HCT116 (cell line): ENCODE measurements around the gene RUNDC1. TPM values are rescaled to one million over a fixed set of nuclear protein-coding genes. Genes with fewer than 3 reads are reported as not detected.

Experiments used
- ATAC-seq: fragments of 200-7000 bp; cut with Tn5 transposase; 2 replicates; pipeline ENCODE4 v1.9.1; 2020; ENCODE audit warnings: mild to moderate bottlenecking, moderate library complexity
- BruUV-seq: library from RNA; stranded (reverse); fragments of 400-500 nt; replicated peaks from 2 replicates; lab custom pipeline; 2021; lab: Mats Ljungman, UMichigan
- CTCF ChIA-PET: fragments of 300-600 bp; sonication (Branson Sonifier 250); formaldehyde crosslinking; loops from one replicate; lab custom pipeline; 2021; ENCODE audit warnings: antibody characterized with exemption; lab: Charles Lee
- POLR2A ChIA-PET: fragments of 300-600, 350-600 bp; sonication (Branson Sonifier 250); formaldehyde crosslinking; loops from one replicate; lab custom pipeline; 2021; ENCODE audit warnings: antibody characterized with exemption; lab: Charles Lee
- RAD21 ChIA-PET, 2 experiments: fragments of 300-600 bp; sonication (Branson Sonifier 250); formaldehyde crosslinking; loops; one replicate each; lab custom pipeline; 2023; ENCODE audit warnings: low total read pairs in 2 of 2; ENCODE audit not compliant: uncharacterized antibody in 2 of 2, unreplicated experiment in 2 of 2, low non-redundant PET in 1 of 2; lab: Charles Lee
- DNase-seq: peaks from one replicate; pipeline ENCODE4 v3.0.0-alpha.2; 2010; ENCODE audit warnings: low read depth, low spot score
- H2AFZ ChIP-seq: fragments of 200-600 bp; shearing (Covaris generic), sonication (generic); 2 replicates; pipeline ENCODE4 v1.6.1; 2017; ENCODE audit warnings: low read depth, mixed run types, mixed read lengths, antibody characterized with exemption, low read length; ENCODE audit not compliant: poor library complexity, severe bottlenecking
- H3K27ac ChIP-seq: 2 replicates; pipeline ENCODE4 v1.5.1; 2012; ENCODE audit warnings: low read depth, low read length
- H3K27me3 ChIP-seq: fragments of 200-600 bp; sonication (generic); 2 replicates; pipeline ENCODE4 v1.6.1; 2016; ENCODE audit warnings: mixed run types, low read length, mixed read lengths; ENCODE audit not compliant: insufficient read depth
- H3K36me3 ChIP-seq, 2 experiments: fragments of 200-500 bp in 1 of 2; fragments of 200-600 bp in 1 of 2; sonication (Bioruptor generic) in 1 of 2; sonication (generic) in 1 of 2; 2 replicates each; pipeline versions ENCODE4 v1.5.1 to v1.6.1; 2014 to 2016; ENCODE audit warnings: low read length in 2 of 2, inconsistent platforms in 1 of 2, mixed read lengths in 1 of 2, mixed run types in 1 of 2; ENCODE audit not compliant: insufficient read depth in 2 of 2, control insufficient read depth in 1 of 2
- H3K4me1 ChIP-seq, 2 experiments: fragments of 200-600 bp in 1 of 2; sonication (generic) in 1 of 2; 2 replicates each; pipeline versions ENCODE4 v1.5.1 to v1.6.1; 2012 to 2017; ENCODE audit warnings: low read length in 2 of 2, inconsistent platforms in 1 of 2, mild to moderate bottlenecking in 1 of 2, mixed read lengths in 1 of 2, mixed run types in 1 of 2, moderate library complexity in 1 of 2; ENCODE audit not compliant: insufficient read depth in 2 of 2, control insufficient read depth in 1 of 2
- H3K4me2 ChIP-seq: fragments of 200-600 bp; sonication (generic); 2 replicates; pipeline ENCODE4 v1.6.1; 2017; ENCODE audit warnings: mixed run types, low read length, mixed read lengths
- H3K4me3 ChIP-seq, 2 experiments: fragments of 200-600 bp in 1 of 2; sonication (generic) in 1 of 2; replicated peaks in 1 of 2; 2 replicates each; pipeline ENCODE4 v1.5.1; 2011 to 2016; ENCODE audit warnings: low read length in 2 of 2, control low read depth in 1 of 2, low read depth in 1 of 2, mild to moderate bottlenecking in 1 of 2, mixed read lengths in 1 of 2, mixed run types in 1 of 2
- H3K79me2 ChIP-seq: fragments of 200-600 bp; sonication (generic); 2 replicates; pipeline ENCODE4 v1.6.1; 2017; ENCODE audit warnings: mild to moderate bottlenecking, mixed run types, low read length, moderate library complexity, mixed read lengths; ENCODE audit not compliant: insufficient read depth
- H3K9ac ChIP-seq: fragments of 200-600 bp; sonication (generic); 2 replicates; pipeline ENCODE4 v1.6.1; 2016; ENCODE audit warnings: low read length, mixed read lengths
- H3K9me2 ChIP-seq: fragments of 200-600 bp; sonication (generic), shearing (Covaris generic); 2 replicates; pipeline ENCODE4 v1.6.1; 2017; ENCODE audit warnings: mixed run types, mild to moderate bottlenecking, moderate library complexity; ENCODE audit not compliant: insufficient read depth
- H3K9me3 ChIP-seq, 2 experiments: fragments of 200-500 bp in 1 of 2; fragments of 200-600 bp in 1 of 2; sonication (Bioruptor generic) in 1 of 2; sonication (generic) in 1 of 2; 2 replicates each; pipeline ENCODE4 v1.6.1; 2014 to 2017; ENCODE audit warnings: low read length in 2 of 2, mixed read lengths in 2 of 2, inconsistent platforms in 1 of 2, low read depth in 1 of 2, mild to moderate bottlenecking in 1 of 2, mixed run types in 1 of 2, moderate library complexity in 1 of 2; ENCODE audit not compliant: control insufficient read depth in 1 of 2, insufficient read depth in 1 of 2
- H4K20me1 ChIP-seq: fragments of 200-600 bp; sonication (generic), shearing (Covaris generic); 2 replicates; pipeline ENCODE4 v1.6.1; 2017; ENCODE audit warnings: mixed run types, mild to moderate bottlenecking, moderate library complexity; ENCODE audit not compliant: insufficient read depth
- CBX3 ChIP-seq: IDR thresholded peaks from 2 replicates; pipeline ENCODE4 v1.6.1; 2012; ENCODE audit warnings: low read depth
- CEBPB ChIP-seq: IDR thresholded peaks from 2 replicates; pipeline ENCODE4 v1.6.1; 2012; ENCODE audit warnings: low read depth
- CTCF ChIP-seq, 3 experiments: fragments of 200-600 bp in 1 of 3; sonication (generic) in 1 of 3; IDR thresholded peaks in 2 of 3; conservative IDR thresholded peaks in 1 of 3; 2 replicates each; pipeline ENCODE4 v1.5.1; 2012 to 2017; ENCODE audit warnings: low read depth in 2 of 3, low read length in 2 of 3, antibody characterized with exemption in 1 of 3, borderline replicate concordance in 1 of 3, control low read depth in 1 of 3, mild to moderate bottlenecking in 1 of 3, mixed read lengths in 1 of 3, mixed run types in 1 of 3, moderate library complexity in 1 of 3; ENCODE audit not compliant: insufficient read depth in 1 of 3
- EGR1 ChIP-seq: IDR thresholded peaks from 2 replicates; pipeline ENCODE4 v1.6.1; 2012; ENCODE audit warnings: low read depth
- EZH2 ChIP-seq: fragments of 200-600 bp; sonication (generic); IDR thresholded peaks from 2 replicates; pipeline ENCODE4 v1.6.1; 2017; ENCODE audit warnings: antibody characterized with exemption, mixed run types
- FOSL1 ChIP-seq: IDR thresholded peaks from 2 replicates; pipeline ENCODE4 v1.6.1; 2012; ENCODE audit warnings: low read depth
- JUND ChIP-seq: IDR thresholded peaks from 2 replicates; pipeline ENCODE4 v1.6.1; 2012
- MAX ChIP-seq: IDR thresholded peaks from 2 replicates; pipeline ENCODE4 v1.6.1; 2012
- POLR2A ChIP-seq: IDR thresholded peaks from 2 replicates; pipeline ENCODE4 v1.7.0; 2011; ENCODE audit warnings: borderline replicate concordance; ENCODE audit not compliant: insufficient read depth, insufficient read length; ENCODE audit errors: extremely low read depth
- POLR2AphosphoS5 ChIP-seq: IDR thresholded peaks from 2 replicates; pipeline ENCODE4 v1.6.1; 2011; ENCODE audit warnings: mild to moderate bottlenecking, low read depth, low read length, moderate library complexity
- REST ChIP-seq: IDR thresholded peaks from 2 replicates; pipeline ENCODE4 v1.6.1; 2012; ENCODE audit warnings: low read depth
- SRF ChIP-seq: IDR thresholded peaks from 2 replicates; pipeline ENCODE4 v1.6.1; 2012; ENCODE audit warnings: low read depth
- TCF7L2 ChIP-seq: IDR thresholded peaks from 2 replicates; pipeline ENCODE4 v1.7.0; 2011; ENCODE audit warnings: borderline replicate concordance, inconsistent platforms; ENCODE audit not compliant: insufficient read depth, insufficient read length; ENCODE audit errors: extremely low read depth
- YY1 ChIP-seq: IDR thresholded peaks from 2 replicates; pipeline ENCODE4 v1.6.1; 2011; ENCODE audit warnings: low read length, low read depth, moderate library complexity, mild to moderate bottlenecking; ENCODE audit not compliant: insufficient replicate concordance; ENCODE audit errors: extremely low read depth
- ZFX ChIP-seq: fragments of 450-650 bp; IDR thresholded peaks from 2 replicates; pipeline ENCODE4 v1.6.1; 2017
- ZNF274 ChIP-seq: fragments of 200-500 bp; sonication (Bioruptor generic); IDR thresholded peaks from 2 replicates; pipeline ENCODE4 v1.6.1; 2014; ENCODE audit warnings: mild to moderate bottlenecking, low read depth, low read length, inconsistent platforms
- intact Hi-C: fragments of 100-400 bp; cut with micrococcal nuclease; formaldehyde crosslinking; loops from 2 replicates; pipeline ENCODE4 v1.10.0; 2022
- total RNA-seq: library from RNA; stranded (reverse); gene quantifications from one replicate; pipeline ENCODE4 v1.2.1, GENCODE V29; 2021; ENCODE audit not compliant: unreplicated experiment

The RUNDC1 gene
- total RNA-seq, 1 experiment from 2014 or later = 13.0 TPM

GRCh38 chr17:42944211-42944610 is 36.2 kb upstream of the RUNDC1 start:
- Histone ChIP-seq H3K4me1 (no peaks in the 10 kb centered on the region; a peak in 1 of 4 replicates), H3K27me3 (no peaks in the 10 kb centered on the region; the same call in 1 of the 2 replicates), H4K20me1 (no peaks in the 10 kb centered on the region), H3K27ac (no peak overlapping the region), H3K9me3 (no peaks in the 10 kb centered on the region), H3K4me2 (no peak overlapping the region), H2AFZ (no peak overlapping the region), H3K36me3 (no peaks in the 10 kb centered on the region), H3K79me2 (no peaks in the 10 kb centered on the region), H3K9ac (no peak overlapping the region), H3K9me2 (no peaks in the 10 kb centered on the region), H3K4me3 (no peak overlapping the region)
- DNase-seq = no peak
- ChIA-PET RAD21 (no interaction called here), CTCF (no interaction called here), POLR2A (no interaction called here)
- BruUV-seq = no TSS peak
- no peak for ATAC-seq
- no peak for TF ChIP-seq FOSL1
- no peak for TF ChIP-seq POLR2A
- TF ChIP-seq TCF7L2 = no peak
- no peak for TF ChIP-seq CBX3
- TF ChIP-seq REST = no peak
- no peak for TF ChIP-seq CTCF (IDR thresholded peaks at IDR 0.05 in 2 of 3, conservative IDR thresholded peaks at IDR 0.05 in 1 of 3; ENCODE audit: borderline replicate concordance in 1 of 3, insufficient read depth in 1 of 3, low read depth in 2 of 3, low read length in 2 of 3)
- TF ChIP-seq MAX = no peak
- no peak for TF ChIP-seq SRF
- no peak for TF ChIP-seq YY1
- TF ChIP-seq ZNF274 = no peak
- TF ChIP-seq JUND = no peak
- no peak for TF ChIP-seq ZFX
- TF ChIP-seq EZH2 = no peak
- no peak for TF ChIP-seq EGR1
- TF ChIP-seq CEBPB = no peak
- no peak for TF ChIP-seq POLR2AphosphoS5
- intact Hi-C loops = no loop called here
